Sigmoid colon (tissue), 7 donors: Measurements from ENCODE around the gene BCHE. TPM values are rescaled to one million over a fixed set of nuclear protein-coding genes. Genes with fewer than 3 reads are reported as not detected.

Experiments used
- DNase-seq: peaks from one replicate; pipeline ENCODE4 v3.0.0-alpha.2; 2019
- H3K27ac ChIP-seq, 4 donors: fragments of 200-600 bp; sonication (generic); one replicate each; pipeline ENCODE4 v1.5.1; 2016 to 2019; ENCODE audit warnings: mild to moderate bottlenecking in 1 of 4
- H3K27me3 ChIP-seq, 3 donors: fragments of 200-600 bp; sonication (generic); one replicate each; pipeline ENCODE4 v1.5.1; 2019; ENCODE audit warnings: mild to moderate bottlenecking in 1 of 3
- H3K36me3 ChIP-seq, 4 donors: fragments of 200-600 bp; sonication (generic); one replicate each; pipeline ENCODE4 v1.5.1; 2016 to 2019
- H3K4me1 ChIP-seq, 4 donors: fragments of 200-600 bp; sonication (generic); one replicate each; pipeline ENCODE4 v1.5.1; 2017 to 2019
- H3K4me3 ChIP-seq, 4 donors: fragments of 200-600 bp; sonication (generic); one replicate each; pipeline ENCODE4 v1.5.1; 2017 to 2019; ENCODE audit warnings: mild to moderate bottlenecking in 2 of 4, moderate library complexity in 1 of 4
- H3K9me3 ChIP-seq, 4 donors: fragments of 200-600 bp in 3 of 4; sonication (generic) in 3 of 4; one replicate each; pipeline versions ENCODE4 v1.5.1 to v1.6.1; 2013 to 2019
- EP300 ChIP-seq, 4 donors: sonication (generic); formaldehyde crosslinking; IDR thresholded peaks; one replicate each; pipeline ENCODE4 v1.6.1; 2017; ENCODE audit warnings: antibody characterized with exemption in 4 of 4
- POLR2A ChIP-seq, 2 donors: fragments of 450-650 bp; IDR thresholded peaks; one replicate each; pipeline ENCODE4 v1.6.1; 2016; ENCODE audit warnings: antibody characterized with exemption in 2 of 2, mild to moderate bottlenecking in 2 of 2, moderate library complexity in 2 of 2
- POLR2AphosphoS5 ChIP-seq, 4 donors: sonication (generic); formaldehyde crosslinking; IDR thresholded peaks; one replicate each; pipeline ENCODE4 v1.6.1; 2017; ENCODE audit warnings: antibody characterized with exemption in 4 of 4
- WGBS, 2 donors: extraction: QIAGEN DNeasy Blood & Tissue Kit; methylation state at CpG; one replicate each; pipeline ENCODE4 v1.1.7; 2013; 5-methylcytosine and 5-hydroxymethylcytosine counted together
- intact Hi-C: fragments of 100-400 bp; cut with DNase I; formaldehyde crosslinking; loops from one replicate; pipeline ENCODE4 v1.15.1; 2023
- polyA plus RNA-seq, 3 donors: library from polyadenylated mRNA; stranded (reverse); fragments of 200-250 nt; gene quantifications; one replicate each; pipeline ENCODE4 v1.2.3, GENCODE V29; 2013
- total RNA-seq, 4 donors: library from RNA; depleted of rRNA; stranded (reverse); fragments of >200 nt; gene quantifications; one replicate each; pipeline ENCODE4 v1.1.0, GENCODE V29; 2016
- TF ChIP-seq, protein P1 (sequence below), 4 experiments: fragments of 450-650 bp in 3 of 4; fragments of 200-600 bp in 1 of 4; IDR thresholded peaks; one replicate each; pipeline ENCODE4 v1.5.1; 2016 to 2019; ENCODE audit warnings: antibody characterized with exemption in 4 of 4, mild to moderate bottlenecking in 3 of 4, moderate library complexity in 2 of 4
- donor health status: healthy with polysubstance abuse.
- donor health status: Bipolar disorder and iron deficiency.
- donor health status: healthy.

The BCHE gene
- total and polyA plus RNA-seq, 7 donors: 0.23 to 88.1 (median 34.9) TPM

DNA sequence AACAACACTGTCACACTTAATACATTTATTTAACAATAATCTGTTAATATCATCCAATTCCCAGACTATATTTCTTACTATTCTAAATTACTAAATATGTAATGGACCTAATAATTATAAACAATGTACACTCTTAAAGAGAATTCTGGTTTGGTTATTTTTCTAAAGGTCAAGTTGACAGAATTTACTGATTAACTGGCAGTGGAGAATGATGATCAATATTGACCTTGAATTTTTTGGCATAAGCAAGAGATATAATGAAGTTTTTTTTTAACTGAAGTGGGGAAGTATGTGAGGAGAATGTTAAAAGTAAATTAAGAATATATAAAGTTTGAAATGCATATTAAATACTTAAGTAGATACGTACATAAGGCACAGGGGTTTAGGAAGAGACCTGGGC lies 33.8 kb downstream of the BCHE start:
- Histone ChIP-seq H3K27me3 (no peaks in the 10 kb centered on the region), H3K4me1 (peaks cover 0 to 22% (median 9%) of the 10 kb centered on the region in 4 donors), H3K9me3 (no peaks in the 10 kb centered on the region), H3K36me3 (no peaks in the 10 kb centered on the region), H3K27ac (peak overlapping the region in 3 of 4 donors; percentile 12 to 69 (median 63)), H3K4me3 (no peak overlapping the region)
- intact Hi-C loops: loop anchor here (10.0 kb wide), 1 partner anchor 189 kb away; no protein-coding TSS in a partner anchor
- DNase-seq: no peak
- TF ChIP-seq POLR2AphosphoS5 (IDR thresholded peaks at IDR 0.05) (no peak), EP300 (IDR thresholded peaks at IDR 0.05) (no peak), POLR2A (IDR thresholded peaks at IDR 0.05) (no peak)
- TF ChIP-seq, protein P1, sequence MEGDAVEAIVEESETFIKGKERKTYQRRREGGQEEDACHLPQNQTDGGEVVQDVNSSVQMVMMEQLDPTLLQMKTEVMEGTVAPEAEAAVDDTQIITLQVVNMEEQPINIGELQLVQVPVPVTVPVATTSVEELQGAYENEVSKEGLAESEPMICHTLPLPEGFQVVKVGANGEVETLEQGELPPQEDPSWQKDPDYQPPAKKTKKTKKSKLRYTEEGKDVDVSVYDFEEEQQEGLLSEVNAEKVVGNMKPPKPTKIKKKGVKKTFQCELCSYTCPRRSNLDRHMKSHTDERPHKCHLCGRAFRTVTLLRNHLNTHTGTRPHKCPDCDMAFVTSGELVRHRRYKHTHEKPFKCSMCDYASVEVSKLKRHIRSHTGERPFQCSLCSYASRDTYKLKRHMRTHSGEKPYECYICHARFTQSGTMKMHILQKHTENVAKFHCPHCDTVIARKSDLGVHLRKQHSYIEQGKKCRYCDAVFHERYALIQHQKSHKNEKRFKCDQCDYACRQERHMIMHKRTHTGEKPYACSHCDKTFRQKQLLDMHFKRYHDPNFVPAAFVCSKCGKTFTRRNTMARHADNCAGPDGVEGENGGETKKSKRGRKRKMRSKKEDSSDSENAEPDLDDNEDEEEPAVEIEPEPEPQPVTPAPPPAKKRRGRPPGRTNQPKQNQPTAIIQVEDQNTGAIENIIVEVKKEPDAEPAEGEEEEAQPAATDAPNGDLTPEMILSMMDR (IDR thresholded peaks at IDR 0.05): no peak
- WGBS, 2 donors: 90 to 91% methylated on average over 1 of the region's 1 CpG

DNA sequence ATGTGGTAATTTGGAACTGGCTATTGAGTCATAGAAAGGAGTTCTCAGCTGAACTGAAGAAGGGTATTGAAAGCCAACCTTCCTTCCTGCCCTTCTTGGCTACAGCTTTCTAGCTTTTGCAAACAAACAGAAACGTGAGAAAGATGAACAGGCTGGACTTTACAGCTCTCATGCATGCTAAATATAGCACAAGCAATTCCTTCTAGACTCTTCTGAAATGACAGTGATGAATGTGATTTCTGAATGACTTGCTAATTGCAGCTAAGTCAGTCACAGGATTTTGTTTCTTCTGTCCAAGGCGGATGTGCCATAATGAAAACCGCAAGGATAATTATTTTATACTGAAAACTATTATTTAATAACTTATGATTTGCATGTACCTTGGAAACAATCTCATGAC lies 36.3 kb downstream of the BCHE start:
- intact Hi-C loops: loop anchor here (10.0 kb wide), 1 partner anchor 186 kb away; no protein-coding TSS in a partner anchor
- TF ChIP-seq POLR2A (IDR thresholded peaks at IDR 0.05) (no peak), POLR2AphosphoS5 (IDR thresholded peaks at IDR 0.05) (peak in 3 of 4 donors; percentile 14 to 23 (median 16))
- Histone ChIP-seq H3K4me1 (peaks cover 0 to 39% (median 11%) of the 10 kb centered on the region in 4 donors), H3K27me3 (no peaks in the 10 kb centered on the region), H3K36me3 (no peaks in the 10 kb centered on the region), H3K27ac (peak overlapping the region; percentile 5 to 29 (median 20)), H3K9me3 (no peaks in the 10 kb centered on the region), H3K4me3 (no peak overlapping the region)
- no peak for DNase-seq
- WGBS, 2 donors: 58 to 62% methylated on average over 3 of the region's 3 CpGs

DNA sequence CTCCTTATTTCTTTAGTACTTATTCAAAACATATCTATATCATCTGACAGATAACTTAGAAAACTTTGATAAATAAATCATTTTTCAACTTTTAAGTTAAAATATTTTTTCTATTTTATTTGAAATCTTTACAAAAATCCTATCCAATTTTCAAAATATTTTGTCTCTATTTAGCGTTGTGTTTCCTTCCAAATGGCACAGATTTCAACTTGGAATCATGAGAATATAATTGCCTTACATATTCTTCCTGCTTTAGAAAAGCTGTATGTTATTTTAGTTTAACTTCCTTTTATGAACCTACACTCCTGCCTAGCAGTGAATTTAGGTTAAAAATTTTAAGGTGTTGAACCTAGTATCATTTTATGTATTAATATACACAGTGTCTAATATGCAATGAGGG lies 38.2 kb downstream of the BCHE start:
- Histone ChIP-seq H3K4me3 (no peak overlapping the region), H3K36me3 (no peaks in the 10 kb centered on the region), H3K4me1 (peaks cover 0 to 33% (median 8%) of the 10 kb centered on the region in 4 donors), H3K27ac (no peak overlapping the region), H3K27me3 (no peaks in the 10 kb centered on the region), H3K9me3 (no peaks in the 10 kb centered on the region)
- intact Hi-C loops: no loop called here
- no peak for DNase-seq
- 75% methylated on average over 1 of the region's 1 CpG for WGBS, 2 donors
- TF ChIP-seq POLR2AphosphoS5 (IDR thresholded peaks at IDR 0.05) (no peak), EP300 (IDR thresholded peaks at IDR 0.05) (no peak), POLR2A (IDR thresholded peaks at IDR 0.05) (no peak)
- TF ChIP-seq, protein P1 (IDR thresholded peaks at IDR 0.05): no peak

DNA sequence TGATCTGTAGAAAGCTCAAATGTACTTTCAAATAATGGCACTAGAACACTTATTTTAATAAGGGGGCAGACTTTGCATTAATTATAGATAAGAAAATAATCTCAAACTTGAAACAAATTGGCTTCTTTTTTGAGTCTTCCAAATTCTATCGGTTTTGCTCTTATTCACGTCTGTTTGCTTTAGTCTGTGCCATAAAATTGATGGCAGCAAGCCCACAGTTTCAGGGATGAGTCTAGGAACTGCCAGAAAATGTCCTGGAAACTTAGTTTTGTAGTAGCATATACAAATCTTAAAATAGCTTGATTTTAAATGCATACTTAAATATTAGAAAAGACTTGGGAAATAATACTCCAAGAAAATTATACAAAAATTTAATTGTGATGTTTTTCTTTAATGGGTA lies 39.7 kb downstream of the BCHE start:
- Histone ChIP-seq H3K27me3 (no peaks in the 10 kb centered on the region), H3K36me3 (no peaks in the 10 kb centered on the region), H3K4me3 (no peak overlapping the region), H3K9me3 (no peaks in the 10 kb centered on the region), H3K4me1 (peaks cover 0 to 33% (median 8%) of the 10 kb centered on the region in 4 donors), H3K27ac (peak overlapping the region in 1 of 4 donors; percentile 30)
- no peak for DNase-seq
- 7 to 48% methylated on average over 2 of the region's 2 CpGs for WGBS, 2 donors
- TF ChIP-seq POLR2AphosphoS5 (IDR thresholded peaks at IDR 0.05): no peak
- no peak for TF ChIP-seq EP300 (IDR thresholded peaks at IDR 0.05)
- TF ChIP-seq, protein P1 (IDR thresholded peaks at IDR 0.05): no peak
- no peak for TF ChIP-seq POLR2A (IDR thresholded peaks at IDR 0.05)
- intact Hi-C loops: no loop called here

DNA sequence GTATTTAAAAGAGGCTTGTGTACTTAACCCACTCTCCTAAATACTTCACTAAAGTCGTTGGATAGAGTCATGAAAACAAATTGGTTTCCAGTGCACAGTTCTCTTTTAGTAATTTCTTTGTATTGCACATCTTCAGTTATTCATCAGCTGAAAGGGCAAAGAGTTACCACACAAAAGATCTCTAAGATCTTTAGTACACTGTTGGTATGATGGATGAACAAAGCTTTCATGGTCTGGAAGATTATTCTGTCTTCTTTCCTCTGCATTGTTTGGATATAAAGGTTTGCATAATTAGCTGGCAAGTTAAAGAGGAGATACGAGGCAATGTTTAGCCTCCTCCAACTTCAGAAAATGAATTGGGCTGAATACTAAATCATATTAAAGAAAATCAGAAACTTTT lies 40.5 kb downstream of the BCHE start:
- DNase-seq: no peak
- 9 to 46% methylated on average over 2 of the region's 2 CpGs for WGBS, 2 donors
- Histone ChIP-seq H3K4me1 (peaks cover 0 to 33% (median 8%) of the 10 kb centered on the region in 4 donors), H3K4me3 (no peak overlapping the region), H3K27me3 (no peaks in the 10 kb centered on the region), H3K9me3 (no peaks in the 10 kb centered on the region), H3K27ac (peak overlapping the region in 1 of 4 donors; percentile 15), H3K36me3 (no peaks in the 10 kb centered on the region)
- TF ChIP-seq, protein P1 (IDR thresholded peaks at IDR 0.05): no peak
- TF ChIP-seq POLR2AphosphoS5 (IDR thresholded peaks at IDR 0.05) (no peak), EP300 (IDR thresholded peaks at IDR 0.05) (no peak), POLR2A (IDR thresholded peaks at IDR 0.05) (no peak)
- intact Hi-C loops: no loop called here
